ENCODE measurements around the gene MSGN1.

The MSGN1 gene

DNA sequence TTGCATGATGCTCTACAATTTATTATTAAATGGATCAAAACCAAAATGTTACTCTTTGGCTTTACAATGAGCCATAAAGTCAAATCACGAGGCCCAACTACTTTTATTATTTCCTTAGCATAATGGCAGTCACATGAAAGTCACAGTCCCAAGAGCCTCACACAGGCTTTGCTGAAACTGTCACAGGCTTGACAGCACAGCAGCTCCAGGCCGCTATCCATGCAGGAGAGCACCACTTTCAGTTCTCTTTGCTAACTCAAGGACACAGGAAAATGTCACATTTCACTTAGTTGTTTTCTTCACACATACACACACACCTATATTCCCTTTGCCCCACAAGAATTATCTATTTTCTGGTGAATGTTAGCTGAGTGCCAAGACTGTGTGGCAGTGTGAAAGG is 11.1 kb upstream of the MSGN1 start:
- H3K36me3 Mint-ChIP-seq (ENCODE audit: low read depth) = no peaks in the 10 kb centered on the region

DNA sequence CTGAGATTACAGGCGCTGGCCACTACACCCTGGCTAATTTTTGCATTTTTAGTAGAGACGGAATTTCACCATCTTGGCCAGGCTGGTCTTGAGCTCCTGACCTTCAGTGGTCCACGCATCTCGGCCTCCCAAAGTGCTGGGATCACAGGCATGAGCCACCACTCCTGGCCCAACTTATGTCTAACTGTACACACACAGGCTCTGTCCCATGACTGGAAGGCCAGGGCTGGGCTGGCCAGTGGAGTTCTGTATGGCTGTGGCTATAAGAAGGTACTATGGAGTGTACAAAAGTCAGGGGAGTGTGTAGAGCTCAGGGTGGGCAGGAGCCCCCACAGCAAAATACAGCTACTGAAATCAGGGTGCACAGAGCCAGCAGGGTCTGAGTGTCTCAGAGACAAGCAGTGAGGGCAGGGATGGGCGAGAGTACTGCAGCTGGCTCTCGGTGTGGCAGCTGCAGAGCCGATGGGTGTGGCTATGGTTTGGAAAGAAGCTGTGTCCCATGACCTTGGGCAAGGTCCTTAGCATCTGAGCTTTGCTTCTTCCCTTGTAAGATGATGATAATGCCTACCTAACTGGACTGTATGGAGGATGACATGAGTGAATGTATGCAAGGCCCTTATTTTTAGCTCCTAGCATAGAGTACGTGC is 10.4 kb upstream of the MSGN1 start:
- no peaks in the 10 kb centered on the region for H3K27me3 Mint-ChIP-seq (ENCODE audit: low read depth, poor library complexity)
- H3K4me3 Mint-ChIP-seq = no peak overlapping the region
- no peaks in the 10 kb centered on the region for H3K9me3 Mint-ChIP-seq
- DNase-seq = no peak
- H3K27ac Mint-ChIP-seq = no peak overlapping the region
- TF ChIP-seq CTCF (IDR thresholded peaks at IDR 0.05) = no peak
- no peaks in the 10 kb centered on the region for H3K36me3 Mint-ChIP-seq (ENCODE audit: low read depth)
- peaks cover 41% of the 10 kb centered on the region for H3K4me1 Mint-ChIP-seq

More for the DNA sequence above, 11.1 kb upstream of the MSGN1 start:
- Mint-ChIP-seq H3K27me3 (ENCODE audit: low read depth, poor library complexity) (no peaks in the 10 kb centered on the region), H3K4me3 (no peak overlapping the region), H3K27ac (no peak overlapping the region), H3K4me1 (peaks cover 47% of the 10 kb centered on the region), H3K9me3 (no peaks in the 10 kb centered on the region)
- no peak for DNase-seq
- TF ChIP-seq CTCF (IDR thresholded peaks at IDR 0.05) = no peak

- H3K9me3 Mint-ChIP-seq = no peaks in the 10 kb centered on the region
- H3K27ac Mint-ChIP-seq = peak overlapping the region; percentile 94
- no peaks in the 10 kb centered on the region for H3K36me3 Mint-ChIP-seq (ENCODE audit: low read depth)
- no peak for DNase-seq
- TF ChIP-seq CTCF (IDR thresholded peaks at IDR 0.05) = no peak
- no peak overlapping the region for H3K4me3 Mint-ChIP-seq
- peaks cover 3% of the 10 kb centered on the region for H3K27me3 Mint-ChIP-seq (ENCODE audit: low read depth, poor library complexity)
- peaks cover 74% of the 10 kb centered on the region for H3K4me1 Mint-ChIP-seq
These were observed 3.1 kb upstream of the MSGN1 start for GRCh38 chr2:17813010-17813741.

DNA sequence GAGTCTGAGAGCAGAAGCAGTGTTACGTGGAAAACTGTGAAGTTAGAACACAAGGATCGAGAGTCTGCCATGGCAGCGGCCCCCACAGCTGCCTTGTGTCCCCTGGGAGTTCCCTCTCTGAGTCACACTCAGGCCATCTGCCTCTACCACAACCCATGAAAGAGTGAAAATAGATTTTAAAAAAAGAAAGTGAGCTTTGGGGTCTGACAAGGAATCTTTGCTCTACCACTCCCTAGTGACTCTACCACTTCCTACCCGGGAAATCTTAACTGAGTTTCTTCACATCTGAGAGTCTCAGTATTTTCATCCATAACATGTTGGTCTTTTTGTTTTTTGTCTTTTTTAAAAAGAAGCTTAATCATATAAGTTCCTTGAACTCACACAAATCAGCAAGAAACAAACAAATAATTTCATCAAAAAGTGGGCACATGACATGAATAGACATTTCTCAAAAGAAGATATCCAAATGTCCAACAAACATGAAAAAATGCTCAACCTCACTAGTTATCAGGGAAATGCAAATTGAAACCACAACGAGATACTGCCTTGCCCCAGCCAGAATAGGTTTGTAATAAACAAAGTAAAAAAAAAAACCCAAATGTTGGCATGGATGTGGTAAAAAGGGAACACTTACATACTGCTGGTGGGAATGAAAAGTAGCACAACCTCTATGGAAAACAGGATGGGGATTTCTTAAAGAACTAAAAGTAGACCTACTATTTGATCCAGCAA is 2.4 kb upstream of the MSGN1 start:
- H3K27ac Mint-ChIP-seq = peak overlapping the region; percentile 94
- DNase-seq = no peak
- H3K4me1 Mint-ChIP-seq = peaks cover 80% of the 10 kb centered on the region
- TF ChIP-seq CTCF (IDR thresholded peaks at IDR 0.05) = no peak
- no peak overlapping the region for H3K4me3 Mint-ChIP-seq
- no peaks in the 10 kb centered on the region for H3K36me3 Mint-ChIP-seq (ENCODE audit: low read depth)
- H3K9me3 Mint-ChIP-seq = no peaks in the 10 kb centered on the region
- H3K27me3 Mint-ChIP-seq (ENCODE audit: low read depth, poor library complexity) = peaks cover 3% of the 10 kb centered on the region

DNA sequence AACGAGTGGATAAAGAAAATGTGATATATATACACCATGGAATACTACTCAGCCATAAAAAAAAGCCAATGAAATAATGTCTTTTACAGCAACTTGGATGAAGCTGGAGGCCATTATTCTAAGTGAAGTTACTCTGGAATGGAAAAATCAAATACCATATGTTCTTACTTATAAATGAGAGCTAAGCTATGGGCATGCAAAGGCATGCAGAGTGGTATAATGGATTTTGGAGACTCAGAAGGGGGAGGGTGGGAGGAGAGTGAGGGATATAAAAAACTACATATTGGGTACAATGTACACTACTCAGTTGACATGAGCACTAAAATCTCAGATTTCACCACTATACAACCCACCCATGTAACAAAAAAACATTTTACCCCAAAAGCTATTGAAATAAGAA is 1.7 kb upstream of the MSGN1 start:
- H3K9me3 Mint-ChIP-seq = no peaks in the 10 kb centered on the region
- peaks cover 87% of the 10 kb centered on the region for H3K4me1 Mint-ChIP-seq
- no peak for TF ChIP-seq CTCF (IDR thresholded peaks at IDR 0.05)
- peak overlapping the region; percentile 99 for H3K27ac Mint-ChIP-seq
- H3K27me3 Mint-ChIP-seq (ENCODE audit: low read depth, poor library complexity) = peaks cover 3% of the 10 kb centered on the region
- no peaks in the 10 kb centered on the region for H3K36me3 Mint-ChIP-seq (ENCODE audit: low read depth)
- no peak overlapping the region for H3K4me3 Mint-ChIP-seq
- no peak for DNase-seq

Measured in nephron progenitor cell (in vitro differentiated cells).